Caco-2 (cell line): Measurements from ENCODE around the gene COA1. TPM values are rescaled to one million over a fixed set of nuclear protein-coding genes. Genes with fewer than 3 reads are reported as not detected.

ENCODE experiments used
- BruUV-seq: library from RNA; stranded (reverse); fragments of 400-500 nt; replicated peaks from 2 replicates; lab custom pipeline; 2021; lab: Mats Ljungman, UMichigan
- CTCF ChIA-PET: fragments of 300-600 bp; sonication (Branson Sonifier 250); formaldehyde crosslinking; loops from one replicate; lab custom pipeline; 2022; ENCODE audit warnings: antibody characterized with exemption; lab: Charles Lee
- POLR2A ChIA-PET: fragments of 300-600 bp; sonication (Branson Sonifier 250); formaldehyde crosslinking; loops from one replicate; lab custom pipeline; 2022; ENCODE audit warnings: antibody characterized with exemption; lab: Charles Lee
- DNase-seq, 2 experiments: peaks; one replicate each; pipeline versions ENCODE4 v3.0.0 to v3.0.0-alpha.2; 2020 to 2022
- H3K27me3 ChIP-seq: replicated peaks from 2 replicates; pipeline ENCODE4 v1.6.0; 2011; ENCODE audit warnings: low read length; ENCODE audit not compliant: control insufficient read depth, insufficient read depth
- H3K36me3 ChIP-seq: 2 replicates; pipeline ENCODE4 v1.5.1; 2011; ENCODE audit warnings: low read length; ENCODE audit not compliant: control insufficient read depth, insufficient read depth
- H3K4me1 ChIP-seq: fragments of 250-450 bp; sonication (Bioruptor Pico); 2 replicates; pipeline ENCODE4 v1.5.1; 2020; ENCODE audit warnings: mild to moderate bottlenecking
- H3K4me3 ChIP-seq: 2 replicates; pipeline ENCODE4 v1.5.1; 2011; ENCODE audit warnings: low read depth, mild to moderate bottlenecking, control low read depth, low read length
- H3K9me3 ChIP-seq: fragments of 250-450 bp; sonication (Bioruptor Pico); 2 replicates; pipeline ENCODE4 v1.5.1; 2020; ENCODE audit warnings: mild to moderate bottlenecking, moderate library complexity
- H3K27ac Mint-ChIP-seq: one replicate; pipeline ENCODE4 v1.8.0; 2022; ENCODE audit warnings: mixed read lengths; ENCODE audit not compliant: unreplicated experiment
- H3K27me3 Mint-ChIP-seq: one replicate; pipeline ENCODE4 v1.8.0; 2022; ENCODE audit warnings: mixed read lengths; ENCODE audit not compliant: insufficient read depth, unreplicated experiment
- H3K36me3 Mint-ChIP-seq: one replicate; pipeline ENCODE4 v1.8.0; 2022; ENCODE audit warnings: mild to moderate bottlenecking, mixed read lengths; ENCODE audit not compliant: insufficient read depth, unreplicated experiment
- H3K4me1 Mint-ChIP-seq: one replicate; pipeline ENCODE4 v1.8.0; 2022; ENCODE audit warnings: low read depth, mixed read lengths; ENCODE audit not compliant: unreplicated experiment
- H3K4me3 Mint-ChIP-seq: one replicate; pipeline ENCODE4 v1.8.0; 2022; ENCODE audit warnings: mild to moderate bottlenecking, moderate library complexity, mixed read lengths; ENCODE audit not compliant: unreplicated experiment
- H3K9me3 Mint-ChIP-seq: one replicate; pipeline ENCODE4 v1.8.0; 2022; ENCODE audit warnings: mixed read lengths; ENCODE audit not compliant: unreplicated experiment
- CTCF ChIP-seq, 2 experiments: fragments of 200-600 bp in 1 of 2; IDR thresholded peaks; 1 replicate in 1 of 2; 2 replicates in 1 of 2; pipeline versions ENCODE4 v1.5.1 to v1.8.0; 2011 to 2022; ENCODE audit warnings: antibody characterized with exemption in 1 of 2, control low read depth in 1 of 2, inconsistent platforms in 1 of 2, low read depth in 1 of 2, low read length in 1 of 2, mild to moderate bottlenecking in 1 of 2, moderate library complexity in 1 of 2; ENCODE audit not compliant: insufficient read depth in 1 of 2, severe bottlenecking in 1 of 2, unreplicated experiment in 1 of 2
- intact Hi-C: fragments of 100-400 bp; cut with micrococcal nuclease; formaldehyde crosslinking; loops from one replicate; pipeline ENCODE4 v1.10.0; 2022; ENCODE audit not compliant: unreplicated experiment
- total RNA-seq: library from RNA; stranded (reverse); gene quantifications from 2 replicates; pipeline ENCODE4 v1.2.3, GENCODE V29; 2022

The COA1 gene
- total RNA-seq, 1 experiment from 2014 or later: 94.7 TPM

GRCh38 chr7:43727003-43727402 lies 2.3 kb downstream of the COA1 start:
- ChIA-PET CTCF (no interaction called here), POLR2A (no interaction called here)
- Mint-ChIP-seq H3K27ac (no peak overlapping the region), H3K4me1 (peaks cover 6% of the 10 kb centered on the region), H3K36me3 (peaks cover 13% of the 10 kb centered on the region), H3K4me3 (peak overlapping the region; percentile 37), H3K9me3 (no peaks in the 10 kb centered on the region), H3K27me3 (no peaks in the 10 kb centered on the region)
- H3K27me3 ChIP-seq: no peaks in the 10 kb centered on the region
- H3K36me3 ChIP-seq: no peaks in the 10 kb centered on the region
- TF ChIP-seq CTCF (IDR thresholded peaks at IDR 0.05; ENCODE audit: insufficient read depth in 1 of 2, low read depth in 1 of 2, low read length in 1 of 2, severe bottlenecking in 1 of 2, unreplicated experiment in 1 of 2): no peak
- no peak for DNase-seq
- no peaks in the 10 kb centered on the region for H3K9me3 ChIP-seq
- peaks cover 11% of the 10 kb centered on the region; the same call in 1 of the 2 replicates for H3K4me1 ChIP-seq
- no peak overlapping the region for H3K4me3 ChIP-seq
- no TSS peak for BruUV-seq
- intact Hi-C loops: no loop called here

- Histone ChIP-seq H3K9me3 (no peaks in the 10 kb centered on the region), H3K4me3 (no peak overlapping the region), H3K36me3 (no peaks in the 10 kb centered on the region), H3K4me1 (peaks cover 11% of the 10 kb centered on the region; the same call in 1 of the 2 replicates), H3K27me3 (no peaks in the 10 kb centered on the region)
- Mint-ChIP-seq H3K4me1 (peaks cover 8% of the 10 kb centered on the region), H3K9me3 (no peaks in the 10 kb centered on the region), H3K27me3 (no peaks in the 10 kb centered on the region), H3K27ac (no peak overlapping the region), H3K4me3 (no peak overlapping the region), H3K36me3 (peaks cover 13% of the 10 kb centered on the region)
- ChIA-PET CTCF (no interaction called here), POLR2A (no interaction called here)
- TF ChIP-seq CTCF (IDR thresholded peaks at IDR 0.05; ENCODE audit: insufficient read depth in 1 of 2, low read depth in 1 of 2, low read length in 1 of 2, severe bottlenecking in 1 of 2, unreplicated experiment in 1 of 2): no peak
- intact Hi-C loops: no loop called here
- DNase-seq: no peak
- no TSS peak for BruUV-seq
These were observed 2.9 kb downstream of the COA1 start for GRCh38 chr7:43726466-43726865.

- Histone ChIP-seq H3K9me3 (no peaks in the 10 kb centered on the region), H3K4me3 (no peak overlapping the region), H3K27me3 (no peaks in the 10 kb centered on the region), H3K36me3 (no peaks in the 10 kb centered on the region), H3K4me1 (peaks cover 7% of the 10 kb centered on the region; the same call in 1 of the 2 replicates)
- BruUV-seq: no TSS peak
- no peaks in the 10 kb centered on the region for H3K9me3 Mint-ChIP-seq
- peaks cover 13% of the 10 kb centered on the region for H3K36me3 Mint-ChIP-seq
- intact Hi-C loops: no loop called here
- POLR2A ChIA-PET: no interaction called here
- TF ChIP-seq CTCF (IDR thresholded peaks at IDR 0.05; ENCODE audit: insufficient read depth in 1 of 2, low read depth in 1 of 2, low read length in 1 of 2, severe bottlenecking in 1 of 2, unreplicated experiment in 1 of 2): no peak
- no peaks in the 10 kb centered on the region for H3K27me3 Mint-ChIP-seq
- no peak for DNase-seq
- no peak overlapping the region for H3K4me3 Mint-ChIP-seq
- CTCF ChIA-PET: interaction anchor here (0.9 kb wide), 1 partner anchor 476 kb away, joined by 3 read pairs; no protein-coding TSS in a partner anchor
- no peak overlapping the region for H3K27ac Mint-ChIP-seq
- peaks cover 12% of the 10 kb centered on the region for H3K4me1 Mint-ChIP-seq
These were observed 4.1 kb downstream of the COA1 start for GRCh38 chr7:43725251-43725650.
